Left lobe of liver (tissue), 2 donors: Measurements from ENCODE around the gene MED22. TPM values are rescaled to one million over a fixed set of nuclear protein-coding genes. Genes with fewer than 3 reads are reported as not detected.
A peak's percentile ranks its signal among the peaks of the same experiment; 100 is the strongest.
"Not testable (repeated sequence)": the region's sequence is repeated elsewhere in the genome, so short reads cannot be mapped to it uniquely, and the experiment has no call there.

Experiments
- ATAC-seq: fragments of 200-7000 bp; cut with Tn5 transposase; one replicate; pipeline ENCODE4 v1.9.1; 2020; ENCODE audit warnings: mild to moderate bottlenecking, moderate library complexity
- DNase-seq: peaks from one replicate; pipeline ENCODE4 v3.0.0-alpha.2; 2020; ENCODE audit warnings: low spot score
- total RNA-seq: library from RNA; stranded (reverse); gene quantifications from one replicate; pipeline ENCODE4 v1.2.1, GENCODE V29; 2021
- donor health status: DM: no; HTN: no; CAD: no; lungs with moderate emphysema.
- donor health status: DM: no; HTN: yes; CAD: no.

MED22 gene
- total RNA-seq, result 10.3 TPM

GRCh38 chr9:133347985-133348717 is at the start of gene MED22, which contains the start of gene RPL7A:
MED22 (minus strand) TSS chr9:133348131; CDS start chr9:133346662, 1,469 bp downstream.
RPL7A (plus strand) TSS chr9:133348218; CDS start chr9:133348244, 26 bp downstream.
- peak; percentile 86 for ATAC-seq
- DNase-seq, result peak; percentile 94

DNA sequence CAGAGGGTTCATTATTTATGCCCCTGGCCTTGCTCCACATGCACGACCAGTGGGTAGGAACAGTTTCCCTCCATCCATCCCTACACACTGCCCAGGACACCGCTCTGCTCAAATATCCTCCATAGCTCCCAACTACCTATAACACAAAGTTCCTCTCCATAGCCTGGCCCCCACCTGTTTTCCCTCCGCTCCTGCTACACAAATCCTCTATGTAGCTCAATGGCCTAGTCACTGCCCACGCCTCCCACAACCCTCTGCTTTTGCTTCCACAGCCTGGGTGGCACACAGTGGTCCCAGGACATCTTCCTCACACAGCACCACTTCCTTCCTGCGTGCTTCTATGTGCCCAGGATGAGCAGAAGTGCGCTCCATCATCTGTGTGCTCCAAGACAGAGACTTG is 49.4 kb upstream of the MED22 start:
- no peak for DNase-seq
- no peak for ATAC-seq

GRCh38 chr9:133396952-133397351 is 49.0 kb upstream of the MED22 start:
- ATAC-seq (peak; percentile 45), DNase-seq (no peak)

DNA sequence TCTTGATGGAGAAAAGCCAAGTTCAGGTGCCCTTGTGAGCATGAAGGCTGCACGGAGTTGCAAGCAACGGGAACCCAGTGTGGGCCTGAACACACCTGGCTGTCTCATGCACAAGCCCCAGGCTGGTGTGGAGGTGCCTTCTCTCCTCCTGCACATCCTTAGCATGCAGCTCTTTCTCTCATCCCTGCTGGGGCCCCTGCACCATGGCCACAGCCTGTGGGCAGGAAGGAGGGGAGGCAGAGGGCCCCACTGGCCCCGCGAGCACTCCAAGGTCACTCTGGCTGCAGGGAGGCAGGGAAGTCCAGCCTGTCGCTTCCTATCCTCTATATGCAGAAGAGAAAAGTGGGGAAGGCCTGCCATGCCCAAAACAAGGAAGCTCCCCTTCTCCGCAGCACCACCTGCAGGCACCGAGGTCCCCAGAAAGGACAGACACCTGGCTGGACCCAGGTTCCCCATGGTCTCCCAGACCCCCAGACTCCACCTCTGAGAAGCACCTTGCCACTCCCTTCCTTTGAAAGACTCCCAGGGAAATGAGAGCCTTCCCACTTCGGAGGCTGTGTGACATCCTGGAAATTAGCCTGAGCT is 46.8 kb upstream of the MED22 start:
- DNase-seq (no peak), ATAC-seq (peak; percentile 24)

GRCh38 chr9:133393399-133393798 is 45.5 kb upstream of the MED22 start:
- ATAC-seq, result no peak
- DNase-seq, result no peak

DNA sequence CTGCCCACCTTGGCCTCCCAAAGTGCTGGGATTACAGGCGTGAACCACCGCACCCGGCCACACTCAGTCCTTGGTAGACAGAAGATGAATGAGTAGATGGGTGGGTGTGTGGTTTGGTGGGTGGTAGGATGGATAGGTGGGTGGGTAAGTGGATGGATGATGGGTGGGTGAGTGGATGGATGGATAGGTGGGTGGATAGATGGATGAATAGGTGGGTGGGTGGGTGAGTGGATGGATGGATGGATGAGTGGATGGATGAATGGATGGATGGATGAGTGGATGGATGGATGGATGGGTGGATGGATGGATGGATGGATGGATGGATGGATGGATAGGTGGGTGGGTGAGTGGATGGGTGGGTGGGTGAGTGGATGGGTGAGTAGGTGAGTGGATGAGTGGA is 44.4 kb upstream of the MED22 start:
- not testable (repeated sequence) for ATAC-seq, DNase-seq

- DNase-seq, ATAC-seq: not testable (repeated sequence)
Measured at GRCh38 chr9:133391449-133391848, 43.5 kb upstream of the MED22 start.

DNA sequence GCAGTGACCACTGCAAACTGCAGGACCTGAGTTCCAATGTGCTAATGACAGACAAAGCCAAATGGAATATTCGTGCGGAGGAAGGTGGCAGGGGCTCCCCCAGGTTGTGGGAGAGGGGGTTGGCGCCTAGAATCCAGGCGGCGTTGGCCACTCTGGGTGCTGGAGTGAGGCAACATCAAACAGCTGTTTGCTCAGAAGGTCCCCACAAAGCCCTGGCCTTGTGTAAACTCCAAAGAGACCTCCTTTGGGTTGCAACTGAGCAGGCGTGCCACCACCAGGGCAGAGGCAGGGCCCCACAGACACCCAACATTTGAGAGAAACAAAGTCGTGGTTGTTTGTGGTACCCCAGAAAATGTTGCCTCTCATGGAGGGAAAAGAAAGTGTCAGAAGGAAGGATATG is 42.8 kb upstream of the MED22 start:
- DNase-seq, result no peak
- no peak for ATAC-seq

DNA sequence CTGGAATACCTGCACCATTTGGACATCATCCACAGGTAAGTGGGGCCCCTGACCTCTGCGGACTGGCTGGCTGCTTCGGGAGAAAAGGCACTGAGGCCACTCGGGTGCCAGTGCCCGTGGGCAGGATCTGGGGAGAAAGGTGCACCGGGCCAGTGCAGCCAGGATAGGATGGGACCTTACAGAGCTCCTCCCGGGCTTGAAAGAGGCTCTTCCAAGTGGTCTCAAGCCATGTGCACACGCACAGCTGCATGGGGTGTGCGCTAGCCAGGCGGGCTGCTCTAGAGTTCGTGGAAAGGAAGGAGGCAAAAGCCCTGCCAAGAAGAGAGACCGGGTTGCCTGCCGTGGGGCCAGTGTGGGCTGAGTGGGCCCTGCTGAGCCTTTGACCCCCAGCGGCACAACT is 41.6 kb upstream of the MED22 start:
- ATAC-seq (no peak), DNase-seq (no peak)

- DNase-seq, result no peak
- no peak for ATAC-seq
Measured at GRCh38 chr9:133389025-133389557, 41.2 kb upstream of the MED22 start.

DNA sequence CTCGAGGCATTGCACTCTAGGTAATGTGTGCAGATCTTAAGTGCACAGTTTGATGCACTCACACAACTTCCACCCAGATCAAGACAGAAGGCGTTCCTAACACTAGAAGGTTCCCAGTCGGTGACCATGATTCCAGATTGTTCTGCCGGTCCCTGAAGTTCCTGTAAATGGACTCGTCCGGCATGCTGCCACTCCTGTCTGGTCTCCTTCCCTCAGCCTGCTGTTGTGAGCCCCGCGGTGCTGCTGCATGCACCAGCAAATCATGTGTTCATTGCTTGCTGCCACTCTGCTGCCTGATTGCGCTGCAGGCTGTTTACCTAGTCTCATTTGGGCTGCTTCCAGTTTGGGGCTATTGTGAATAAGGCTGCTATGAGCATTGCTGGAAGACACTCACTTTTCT is 39.7 kb upstream of the MED22 start:
- DNase-seq (no peak), ATAC-seq (no peak)

DNA sequence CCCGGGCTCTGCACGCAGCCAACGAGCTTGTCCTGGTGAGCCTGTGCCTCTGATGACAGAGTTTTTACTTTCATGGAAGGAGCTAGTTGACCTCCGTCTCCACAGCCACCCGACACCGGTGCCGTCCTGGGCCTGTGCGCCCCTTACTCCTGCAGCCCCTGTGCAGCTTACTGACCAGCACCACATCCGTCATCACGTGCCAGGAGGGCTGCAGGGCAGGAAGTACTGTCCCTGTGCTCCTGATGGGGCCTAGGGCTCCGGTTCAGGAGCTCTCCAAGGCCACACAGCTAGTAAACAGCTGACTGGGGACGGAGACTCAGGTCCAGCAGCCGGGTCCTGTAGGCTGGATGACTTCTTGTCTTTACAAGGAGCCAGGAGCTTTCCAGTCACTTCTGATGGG is 38.4 kb upstream of the MED22 start:
- ATAC-seq (no peak), DNase-seq (no peak)

DNA sequence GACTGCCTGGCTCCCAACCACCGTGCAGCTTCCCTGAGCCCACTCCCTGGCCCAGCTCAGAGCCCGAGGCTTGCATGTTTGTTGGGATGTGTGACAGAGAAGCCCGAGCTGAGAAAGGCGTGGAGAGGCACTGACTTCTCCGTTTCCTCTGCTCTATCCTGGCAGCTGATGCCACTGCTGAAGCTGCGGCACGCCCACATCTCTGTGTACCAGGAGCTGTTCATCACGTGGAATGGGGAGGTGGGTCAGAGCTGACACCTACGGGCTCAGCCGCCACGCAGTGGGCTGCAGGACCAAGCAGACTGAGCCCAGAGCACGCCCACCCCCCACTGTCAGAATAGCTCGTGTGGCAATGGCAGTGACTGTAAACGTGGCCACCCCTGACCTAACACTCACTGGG is 37.5 kb upstream of the MED22 start:
- ATAC-seq (no peak), DNase-seq (no peak)

GRCh38 chr9:133384736-133385321 is 36.9 kb upstream of the MED22 start:
- ATAC-seq (no peak), DNase-seq (no peak)

DNA sequence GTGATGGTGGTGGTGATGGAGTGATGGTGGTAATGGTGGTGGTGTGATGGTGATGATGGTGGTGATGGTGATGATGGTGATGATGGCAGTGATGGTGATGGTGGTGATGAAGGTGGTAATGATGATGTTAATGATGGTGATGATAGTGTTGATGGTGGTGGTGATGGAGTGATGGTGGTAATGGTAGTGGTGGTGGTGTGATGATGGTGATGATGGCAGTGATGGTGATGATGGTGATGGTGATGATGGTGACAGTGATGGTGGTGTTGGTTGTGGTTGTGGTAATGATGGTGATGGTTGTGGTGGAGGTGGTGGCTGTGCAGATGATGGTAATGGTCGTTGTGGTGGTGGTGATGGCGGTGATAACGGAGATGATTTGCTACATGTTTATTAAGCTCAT is 35.5 kb upstream of the MED22 start:
- no peak for DNase-seq

GRCh38 chr9:133382507-133383141 is 34.7 kb upstream of the MED22 start:
- DNase-seq, result no peak
- no peak for ATAC-seq

More for the DNA sequence above, 35.5 kb upstream of the MED22 start:
- no peak for ATAC-seq

- no peak for ATAC-seq
- no peak for DNase-seq
Measured at GRCh38 chr9:133380734-133381133, 32.8 kb upstream of the MED22 start.

DNA sequence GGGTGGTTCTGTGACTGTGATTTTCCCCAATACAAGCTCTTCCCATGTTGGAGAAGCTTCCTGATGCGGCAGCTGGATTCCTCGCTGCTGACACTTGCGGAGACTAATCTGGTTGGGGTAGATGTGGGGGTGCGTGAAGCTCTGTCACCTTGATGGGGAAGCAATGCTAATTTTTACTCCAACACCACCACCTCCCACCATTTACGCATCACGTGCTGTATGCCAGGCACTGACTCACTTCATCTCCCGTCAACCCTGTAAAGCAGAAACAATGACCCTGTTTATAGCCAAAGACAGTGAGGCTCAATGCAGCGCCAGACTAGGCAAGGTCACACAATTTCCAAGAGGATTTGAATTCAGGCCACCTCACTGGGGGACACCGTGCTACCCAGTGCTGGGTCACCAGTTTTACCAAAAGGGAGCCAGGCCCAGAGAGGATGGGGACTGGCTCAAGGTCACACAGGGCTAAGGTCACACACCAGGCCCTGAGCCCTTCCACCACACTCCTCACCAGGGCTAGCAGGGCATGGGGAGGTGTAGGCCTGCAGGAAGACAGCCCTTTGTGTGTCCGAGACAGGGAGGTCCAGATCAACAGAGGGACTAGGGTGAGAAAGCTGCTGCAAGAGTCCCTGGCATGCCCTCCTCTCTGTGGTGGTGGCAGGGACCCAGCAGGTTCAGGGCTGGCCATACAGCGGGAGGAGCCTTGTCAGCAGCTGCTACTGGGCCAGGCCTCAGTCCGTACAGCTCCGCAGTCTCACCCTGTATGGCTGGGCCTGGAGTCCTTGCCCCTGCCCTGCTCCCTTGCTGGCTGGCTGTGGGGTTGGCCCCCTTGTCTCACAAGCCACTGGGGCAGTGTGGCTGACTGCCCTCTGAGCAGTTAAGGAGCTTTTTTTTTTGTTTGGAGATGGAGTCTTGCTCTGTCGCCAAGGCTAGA is 31.5 kb upstream of the MED22 start:
- no peak for DNase-seq
- no peak for ATAC-seq

GRCh38 chr9:133378408-133378962 is 30.6 kb upstream of the MED22 start:
- ATAC-seq (no peak), DNase-seq (no peak)

GRCh38 chr9:133377721-133378216 is 29.8 kb upstream of the MED22 start:
- ATAC-seq (no peak), DNase-seq (no peak)
